Nephron (organoid): ENCODE measurements around the gene SSNA1.

Experiments used
- H3K27ac Mint-ChIP-seq, 3 experiments: 2 replicates each; pipeline ENCODE4 v1.8.0; 2020; ENCODE audit warnings: mixed read lengths in 3 of 3, mild to moderate bottlenecking in 2 of 3, moderate library complexity in 1 of 3
- H3K27me3 Mint-ChIP-seq: 2 replicates; pipeline ENCODE4 v1.8.0; 2021; ENCODE audit warnings: low read depth, mild to moderate bottlenecking, moderate library complexity, mixed read lengths
- H3K36me3 Mint-ChIP-seq: 2 replicates; pipeline ENCODE4 v1.8.0; 2020; ENCODE audit warnings: low read depth, mixed read lengths
- H3K4me1 Mint-ChIP-seq: 2 replicates; pipeline ENCODE4 v1.8.0; 2020; ENCODE audit warnings: mixed read lengths
- H3K4me3 Mint-ChIP-seq, 3 experiments: 2 replicates each; pipeline ENCODE4 v1.8.0; 2020; ENCODE audit warnings: mild to moderate bottlenecking in 3 of 3, mixed read lengths in 3 of 3, moderate library complexity in 2 of 3
- H3K9me3 Mint-ChIP-seq: 2 replicates; pipeline ENCODE4 v1.8.0; 2020; ENCODE audit warnings: mixed read lengths
- CTCF ChIP-seq, 3 experiments: fragments of 200-600 bp; sonication (generic); IDR thresholded peaks; one replicate each; pipeline ENCODE4 v1.5.0; 2021; ENCODE audit warnings: antibody characterized with exemption in 3 of 3; ENCODE audit not compliant: unreplicated experiment in 3 of 3

Gene SSNA1

GRCh38 chr9:137199411-137200121, 11.1 kb downstream of the SSNA1 start:
- no peak overlapping the region for H3K27ac Mint-ChIP-seq
- no peaks in the 10 kb centered on the region for H3K36me3 Mint-ChIP-seq
- peaks cover 12% of the 10 kb centered on the region for H3K4me1 Mint-ChIP-seq
- peak overlapping the region; percentile 89 to 92 (median 90) for H3K4me3 Mint-ChIP-seq
- H3K9me3 Mint-ChIP-seq, result no peaks in the 10 kb centered on the region
- TF ChIP-seq CTCF (IDR thresholded peaks at IDR 0.05; ENCODE audit: unreplicated experiment in 3 of 3), result no peak
- no peaks in the 10 kb centered on the region for H3K27me3 Mint-ChIP-seq

DNA sequence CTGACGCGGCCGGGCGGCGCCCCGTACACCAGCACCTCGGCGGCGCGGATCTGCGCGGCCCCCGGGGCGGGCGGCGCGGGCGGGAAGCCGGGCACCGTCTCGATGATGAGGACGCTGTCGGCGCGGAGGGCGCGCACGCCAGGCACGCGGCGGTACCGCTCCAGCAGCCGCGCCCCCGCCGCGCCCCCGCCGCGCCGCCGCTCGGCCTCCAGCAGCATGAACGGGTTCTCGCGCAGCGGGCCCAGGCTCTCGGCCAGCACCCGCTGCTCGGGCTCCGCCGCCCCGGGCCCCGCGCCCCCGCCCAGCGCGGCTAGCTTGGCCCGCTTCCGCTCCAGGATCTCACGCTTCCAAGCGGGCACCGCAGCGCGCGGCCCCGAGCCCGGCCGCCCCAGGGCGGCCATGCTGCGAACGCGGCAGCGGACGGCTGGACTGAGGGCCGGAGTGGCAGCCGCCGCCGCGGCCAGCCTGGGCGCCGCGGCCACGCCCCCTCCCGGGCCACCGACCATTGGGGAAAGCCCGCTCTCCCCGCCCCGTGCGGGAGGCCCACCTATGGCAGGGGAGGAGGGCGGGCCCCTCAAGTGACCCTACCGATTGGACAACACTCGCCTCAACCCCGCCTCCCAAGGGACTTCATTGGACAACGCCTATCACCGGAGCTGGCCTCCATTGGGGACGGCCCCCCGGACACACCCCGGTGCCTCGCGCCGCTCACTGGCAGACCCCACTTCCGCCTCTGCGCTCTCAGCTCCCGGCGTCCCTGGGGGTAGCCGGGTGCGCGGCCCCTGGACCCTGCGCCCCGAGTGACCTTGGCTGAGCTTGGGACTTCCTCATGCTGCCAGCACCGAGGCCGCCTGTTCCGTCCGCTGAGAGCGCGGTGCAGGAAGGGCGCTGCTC, 12.1 kb downstream of the SSNA1 start, which contains the start of gene TPRN:
Gene TPRN (minus strand): TSS at position 431 of the 894 bp plus-strand sequence. CDS start 30 bp downstream, at position 401.
- peak within 1 kb of the TSS; percentile 89 to 92 (median 90) for H3K4me3 Mint-ChIP-seq
- H3K9me3 Mint-ChIP-seq, result no peaks in the 10 kb centered on the region
- H3K36me3 Mint-ChIP-seq, result no peaks in the 10 kb centered on the region
- peaks cover 12% of the 10 kb centered on the region for H3K4me1 Mint-ChIP-seq
- no peak for TF ChIP-seq CTCF (IDR thresholded peaks at IDR 0.05; ENCODE audit: unreplicated experiment in 3 of 3)
- H3K27ac Mint-ChIP-seq, result peak within 1 kb of the TSS in 1 of 3 experiments; percentile 28
- peaks cover 4% of the 10 kb centered on the region for H3K27me3 Mint-ChIP-seq

- no peaks in the 10 kb centered on the region for H3K36me3 Mint-ChIP-seq
- peaks cover 14% of the 10 kb centered on the region for H3K4me1 Mint-ChIP-seq
- H3K9me3 Mint-ChIP-seq, result no peaks in the 10 kb centered on the region
- peak overlapping the region in 1 of 3 experiments; percentile 28 for H3K27ac Mint-ChIP-seq
- peak overlapping the region; percentile 85 to 87 (median 86) for H3K4me3 Mint-ChIP-seq
- TF ChIP-seq CTCF (IDR thresholded peaks at IDR 0.05; ENCODE audit: unreplicated experiment in 3 of 3), result no peak
- peaks cover 4% of the 10 kb centered on the region for H3K27me3 Mint-ChIP-seq
Observed at GRCh38 chr9:137201205-137201868, 12.9 kb downstream of the SSNA1 start.

DNA sequence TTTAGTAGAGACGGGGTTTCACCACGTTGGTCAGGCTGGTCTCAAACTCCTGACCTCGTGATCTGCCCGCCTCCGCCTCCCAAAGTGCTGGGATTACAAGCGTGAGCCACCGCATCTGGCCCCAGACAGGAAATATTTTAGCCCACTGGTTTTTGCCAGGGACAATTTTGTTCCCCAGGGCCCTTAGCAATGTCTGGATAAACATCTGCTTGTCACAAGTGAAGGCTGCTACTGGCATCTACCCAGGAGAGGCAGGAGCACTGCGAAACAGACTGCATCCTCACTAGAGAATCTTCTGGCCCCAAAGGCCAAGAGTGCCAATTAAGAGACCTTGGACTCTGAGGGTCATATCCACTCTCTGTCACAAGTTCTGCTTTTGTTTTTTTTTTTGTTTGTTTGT, 14.5 kb downstream of the SSNA1 start:
- H3K27ac Mint-ChIP-seq, result no peak overlapping the region
- TF ChIP-seq CTCF (IDR thresholded peaks at IDR 0.05; ENCODE audit: unreplicated experiment in 3 of 3), result no peak
- H3K36me3 Mint-ChIP-seq, result peaks cover 9% of the 10 kb centered on the region
- H3K4me3 Mint-ChIP-seq, result peak overlapping the region; percentile 38 to 58 (median 42)
- peaks cover 18% of the 10 kb centered on the region for H3K4me1 Mint-ChIP-seq
- H3K9me3 Mint-ChIP-seq, result no peaks in the 10 kb centered on the region
- peaks cover 4% of the 10 kb centered on the region for H3K27me3 Mint-ChIP-seq

GRCh38 chr9:137204731-137205125, 16.3 kb downstream of the SSNA1 start:
- H3K27me3 Mint-ChIP-seq, result peaks cover 4% of the 10 kb centered on the region
- no peaks in the 10 kb centered on the region for H3K9me3 Mint-ChIP-seq
- H3K4me1 Mint-ChIP-seq, result peaks cover 18% of the 10 kb centered on the region
- H3K27ac Mint-ChIP-seq, result peak overlapping the region; percentile 40 to 82 (median 50)
- H3K4me3 Mint-ChIP-seq, result peak overlapping the region; percentile 94 to 96 (median 95)
- H3K36me3 Mint-ChIP-seq, result peaks cover 9% of the 10 kb centered on the region
- no peak for TF ChIP-seq CTCF (IDR thresholded peaks at IDR 0.05; ENCODE audit: unreplicated experiment in 3 of 3)
